ENCODE measurements around the gene ERI3.

Gene ERI3

DNA sequence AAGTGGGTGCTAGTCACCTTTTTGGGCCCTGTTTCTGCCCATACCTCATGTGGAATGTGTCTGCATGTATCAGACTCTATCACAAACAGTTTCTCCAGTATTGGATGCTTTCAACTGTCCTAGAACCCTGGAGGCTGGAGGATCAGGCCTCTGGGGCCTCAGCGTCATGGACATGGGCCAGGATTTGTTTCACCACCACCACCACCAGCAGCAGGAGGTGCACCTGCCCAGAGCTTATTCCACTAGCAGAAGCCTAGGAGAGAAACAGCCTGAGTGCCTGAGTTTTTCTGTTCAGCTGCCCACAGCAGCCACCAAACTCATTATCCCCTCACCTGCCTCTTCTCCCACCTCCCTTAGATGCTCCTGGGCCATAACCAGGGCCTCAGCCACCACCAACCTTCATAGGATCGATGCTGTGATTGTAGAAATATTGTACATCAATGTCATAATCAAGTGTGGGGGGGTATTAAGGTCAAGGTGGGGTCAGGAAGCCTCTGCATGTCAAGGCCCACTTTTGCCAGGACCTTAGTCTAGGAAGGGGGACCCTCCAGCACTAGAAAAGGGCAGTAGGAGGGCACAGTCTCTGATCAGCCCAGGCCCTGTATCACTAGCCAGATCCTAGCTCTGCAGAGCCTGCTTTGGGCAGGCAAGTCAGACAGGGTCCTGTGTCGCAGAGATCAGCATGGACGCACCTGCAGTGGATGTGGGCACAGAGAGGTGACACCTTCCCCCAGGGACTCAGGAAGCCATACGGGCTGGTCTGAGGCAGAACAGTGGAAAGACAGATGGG, 132.5 kb downstream of the ERI3 start:
- Histone ChIP-seq H3K9ac (ENCODE audit: low read length) (no peak overlapping the region), H3K4me1 (ENCODE audit: control insufficient read depth, low read depth, low read length) (no peaks in the 10 kb centered on the region), H3K9me3 (ENCODE audit: control insufficient read depth, low read depth, low read length) (peaks cover 20% of the 10 kb centered on the region), H3K4me3 (ENCODE audit: low read length) (no peak overlapping the region), H3K27me3 (ENCODE audit: control insufficient read depth, insufficient read depth, low read length) (no peaks in the 10 kb centered on the region), H3K36me3 (ENCODE audit: control insufficient read depth, low read depth, low read length) (peaks cover 35% of the 10 kb centered on the region), H3K27ac (ENCODE audit: low read length) (no peak overlapping the region)

DNA sequence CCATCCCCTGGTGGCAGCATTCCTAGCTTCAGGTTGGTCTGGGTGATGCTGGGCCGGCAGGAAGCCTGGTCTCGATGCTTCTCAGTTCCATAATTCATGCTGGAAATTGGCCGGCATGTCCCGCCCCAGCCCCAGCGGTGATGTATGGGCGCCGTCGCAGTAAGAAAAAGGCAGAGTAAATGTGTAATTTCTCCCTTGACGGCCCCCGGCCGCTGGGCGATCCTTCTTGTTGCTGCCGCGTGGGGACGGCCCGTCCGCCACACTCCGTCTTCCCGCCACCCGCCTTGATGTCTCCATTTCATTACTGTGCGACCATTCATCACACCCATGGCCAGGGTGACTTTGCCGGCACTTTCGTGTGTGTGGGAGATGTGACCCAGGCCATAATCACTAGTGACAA, 133.3 kb downstream of the ERI3 start:
- H3K4me1 ChIP-seq (ENCODE audit: control insufficient read depth, low read depth, low read length) = no peaks in the 10 kb centered on the region
- H3K27me3 ChIP-seq (ENCODE audit: control insufficient read depth, insufficient read depth, low read length) = no peaks in the 10 kb centered on the region
- H3K36me3 ChIP-seq (ENCODE audit: control insufficient read depth, low read depth, low read length) = peaks cover 39% of the 10 kb centered on the region
- H3K9ac ChIP-seq (ENCODE audit: low read length) = no peak overlapping the region
- H3K4me3 ChIP-seq (ENCODE audit: low read length) = no peak overlapping the region
- H3K27ac ChIP-seq (ENCODE audit: low read length) = no peak overlapping the region
- peaks cover 16% of the 10 kb centered on the region for H3K9me3 ChIP-seq (ENCODE audit: control insufficient read depth, low read depth, low read length)

DNA sequence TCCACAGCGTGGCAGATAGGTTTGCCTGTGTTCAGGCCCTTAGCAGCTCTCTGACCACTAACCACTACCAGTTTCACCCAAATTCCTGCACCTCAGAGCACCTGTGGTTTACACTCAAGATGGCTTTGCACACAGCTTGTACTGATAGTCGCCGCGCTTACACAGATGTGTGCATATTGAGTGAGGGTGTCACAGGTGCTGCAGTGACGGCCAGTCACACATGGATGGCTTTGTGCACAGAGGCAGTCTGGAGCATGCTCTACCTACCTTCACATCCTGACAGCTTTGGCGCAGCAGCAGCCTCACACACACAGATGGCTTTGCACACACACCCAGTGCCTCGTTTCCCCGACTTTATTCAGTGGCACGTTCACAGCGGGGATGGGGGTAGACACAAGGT, 134.3 kb downstream of the ERI3 start:
- no peaks in the 10 kb centered on the region for H3K4me1 ChIP-seq (ENCODE audit: control insufficient read depth, low read depth, low read length)
- no peak overlapping the region for H3K9ac ChIP-seq (ENCODE audit: low read length)
- H3K4me3 ChIP-seq (ENCODE audit: low read length) = no peak overlapping the region
- no peak overlapping the region for H3K27ac ChIP-seq (ENCODE audit: low read length)
- H3K9me3 ChIP-seq (ENCODE audit: control insufficient read depth, low read depth, low read length) = peaks cover 7% of the 10 kb centered on the region
- H3K36me3 ChIP-seq (ENCODE audit: control insufficient read depth, low read depth, low read length) = peaks cover 49% of the 10 kb centered on the region
- H3K27me3 ChIP-seq (ENCODE audit: control insufficient read depth, insufficient read depth, low read length) = no peaks in the 10 kb centered on the region

DNA sequence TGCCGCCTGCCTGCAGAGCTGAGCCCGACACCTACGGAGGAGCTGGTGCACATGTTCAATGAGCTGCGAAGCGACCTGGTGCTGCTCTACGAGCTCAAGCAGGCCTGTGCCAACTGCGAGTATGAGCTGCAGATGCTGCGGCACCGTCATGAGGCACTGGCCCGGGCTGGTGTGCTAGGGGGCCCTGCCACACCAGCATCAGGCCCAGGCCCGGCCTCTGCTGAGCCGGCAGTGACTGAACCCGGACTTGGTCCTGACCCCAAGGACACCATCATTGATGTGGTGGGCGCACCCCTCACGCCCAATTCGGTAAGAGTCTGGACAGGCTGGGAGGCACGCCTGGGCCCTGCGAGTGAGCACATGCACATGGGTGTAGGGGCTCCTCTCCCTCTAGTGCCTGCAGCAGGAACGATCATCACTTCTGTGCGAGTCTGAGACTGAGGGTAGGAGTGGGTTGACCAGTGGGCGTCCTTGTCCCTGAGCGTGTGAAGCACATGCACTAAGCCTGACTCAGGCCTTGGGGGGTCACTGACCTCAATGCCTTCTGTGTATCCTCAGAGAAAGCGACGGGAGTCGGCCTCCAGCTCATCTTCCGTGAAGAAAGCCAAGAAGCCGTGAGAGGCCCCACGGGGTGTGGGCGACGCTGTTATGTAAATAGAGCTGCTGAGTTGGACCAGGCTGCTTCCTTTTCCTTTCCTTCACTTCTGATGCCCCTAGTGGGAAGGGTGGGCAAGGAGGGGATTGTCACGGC, 134.9 kb downstream of the ERI3 start:
- Histone ChIP-seq H3K27me3 (ENCODE audit: control insufficient read depth, insufficient read depth, low read length) (no peaks in the 10 kb centered on the region), H3K4me3 (ENCODE audit: low read length) (no peak overlapping the region), H3K4me1 (ENCODE audit: control insufficient read depth, low read depth, low read length) (no peaks in the 10 kb centered on the region), H3K36me3 (ENCODE audit: control insufficient read depth, low read depth, low read length) (peaks cover 55% of the 10 kb centered on the region), H3K9me3 (ENCODE audit: control insufficient read depth, low read depth, low read length) (peaks cover 1% of the 10 kb centered on the region), H3K27ac (ENCODE audit: low read length) (no peak overlapping the region), H3K9ac (ENCODE audit: low read length) (no peak overlapping the region)

DNA sequence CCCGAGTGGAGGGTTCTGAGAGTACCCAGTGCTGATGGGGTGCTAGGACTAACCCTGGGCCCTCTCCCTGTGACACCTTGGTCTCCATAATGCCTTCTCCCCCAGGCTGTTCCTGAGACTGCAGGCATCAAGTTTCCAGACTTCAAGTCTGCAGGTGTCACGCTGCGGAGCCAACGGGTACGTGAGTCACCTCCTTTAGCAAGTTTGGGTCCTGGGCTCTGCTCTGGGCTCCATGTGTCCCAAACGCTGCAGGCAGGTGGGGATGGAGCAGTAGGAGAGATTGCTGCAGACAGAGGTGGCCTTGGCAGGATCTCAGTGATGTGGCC, 135.8 kb downstream of the ERI3 start:
- H3K4me3 ChIP-seq (ENCODE audit: low read length) = no peak overlapping the region
- no peaks in the 10 kb centered on the region for H3K4me1 ChIP-seq (ENCODE audit: control insufficient read depth, low read depth, low read length)
- H3K9ac ChIP-seq (ENCODE audit: low read length) = no peak overlapping the region
- no peak overlapping the region for H3K27ac ChIP-seq (ENCODE audit: low read length)
- H3K27me3 ChIP-seq (ENCODE audit: control insufficient read depth, insufficient read depth, low read length) = no peaks in the 10 kb centered on the region
- peaks cover 59% of the 10 kb centered on the region for H3K36me3 ChIP-seq (ENCODE audit: control insufficient read depth, low read depth, low read length)
- no peaks in the 10 kb centered on the region for H3K9me3 ChIP-seq (ENCODE audit: control insufficient read depth, low read depth, low read length)

DNA sequence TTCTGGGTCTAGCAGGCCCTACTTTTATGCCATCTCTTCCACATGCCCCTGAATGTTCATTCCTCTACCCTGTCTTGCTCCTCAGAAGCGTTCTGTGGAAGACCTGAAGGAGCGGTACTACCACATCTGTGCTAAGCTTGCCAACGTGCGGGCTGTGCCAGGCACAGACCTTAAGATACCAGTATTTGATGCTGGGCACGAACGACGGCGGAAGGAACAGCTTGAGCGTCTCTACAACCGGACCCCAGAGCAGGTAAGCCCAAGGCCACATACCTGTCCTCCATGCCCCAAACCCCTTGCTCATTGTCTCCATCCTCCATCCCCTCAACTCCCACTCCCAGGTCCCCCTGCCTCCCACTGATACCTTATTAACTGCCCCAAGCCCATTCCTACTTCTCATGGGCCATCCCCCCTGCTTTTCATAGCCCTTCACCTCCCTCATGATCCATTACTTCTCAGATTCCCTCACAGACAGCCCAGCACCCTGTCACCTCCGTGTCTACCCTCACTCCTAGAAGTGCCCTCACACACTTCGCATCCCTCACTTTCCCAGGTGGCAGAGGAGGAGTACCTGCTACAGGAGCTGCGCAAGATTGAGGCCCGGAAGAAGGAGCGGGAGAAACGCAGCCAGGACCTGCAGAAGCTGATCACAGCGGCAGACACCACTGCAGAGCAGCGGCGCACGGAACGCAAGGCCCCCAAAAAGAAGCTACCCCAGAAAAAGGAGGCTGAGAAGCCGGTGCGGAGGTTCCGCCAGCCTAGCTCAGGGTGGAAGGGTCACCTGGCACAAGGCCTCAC, 136.4 kb downstream of the ERI3 start:
- H3K27me3 ChIP-seq (ENCODE audit: control insufficient read depth, insufficient read depth, low read length) = no peaks in the 10 kb centered on the region
- no peak overlapping the region for H3K9ac ChIP-seq (ENCODE audit: low read length)
- H3K27ac ChIP-seq (ENCODE audit: low read length) = no peak overlapping the region
- no peaks in the 10 kb centered on the region for H3K4me1 ChIP-seq (ENCODE audit: control insufficient read depth, low read depth, low read length)
- H3K9me3 ChIP-seq (ENCODE audit: control insufficient read depth, low read depth, low read length) = no peaks in the 10 kb centered on the region
- peaks cover 59% of the 10 kb centered on the region for H3K36me3 ChIP-seq (ENCODE audit: control insufficient read depth, low read depth, low read length)
- no peak overlapping the region for H3K4me3 ChIP-seq (ENCODE audit: low read length)

DNA sequence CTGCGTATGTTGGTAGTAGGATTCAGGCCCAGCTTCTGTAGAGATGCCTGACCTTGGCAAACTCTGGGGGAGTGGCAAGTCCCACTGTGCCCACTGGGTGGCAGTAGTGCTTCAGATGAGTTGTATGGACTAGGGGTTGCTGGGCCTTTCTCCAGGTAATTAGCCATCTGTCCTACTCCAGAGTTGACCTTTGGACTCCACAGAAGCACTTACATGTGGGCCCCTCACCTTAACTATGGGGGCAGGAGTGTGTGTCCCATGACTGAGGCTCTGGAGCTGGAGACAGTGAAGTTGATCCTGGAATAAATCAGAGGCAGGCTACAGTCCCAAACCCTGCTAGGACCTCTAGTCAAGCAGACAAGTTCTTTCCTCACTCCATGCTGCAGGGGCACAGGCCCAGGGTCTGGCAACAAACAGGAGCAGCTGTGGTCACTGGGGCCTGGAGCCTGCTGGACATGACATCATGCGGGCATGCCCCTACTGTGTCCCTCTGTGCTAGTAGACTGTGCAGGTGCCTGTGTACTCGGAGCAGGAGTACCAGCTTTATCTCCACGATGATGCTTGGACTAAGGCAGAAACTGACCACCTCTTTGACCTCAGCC, 137.1 kb downstream of the ERI3 start:
- H3K27me3 ChIP-seq (ENCODE audit: control insufficient read depth, insufficient read depth, low read length) = no peaks in the 10 kb centered on the region
- H3K27ac ChIP-seq (ENCODE audit: low read length) = no peak overlapping the region
- H3K4me1 ChIP-seq (ENCODE audit: control insufficient read depth, low read depth, low read length) = no peaks in the 10 kb centered on the region
- H3K9me3 ChIP-seq (ENCODE audit: control insufficient read depth, low read depth, low read length) = no peaks in the 10 kb centered on the region
- H3K36me3 ChIP-seq (ENCODE audit: control insufficient read depth, low read depth, low read length) = peaks cover 59% of the 10 kb centered on the region
- no peak overlapping the region for H3K9ac ChIP-seq (ENCODE audit: low read length)
- no peak overlapping the region for H3K4me3 ChIP-seq (ENCODE audit: low read length)

DNA sequence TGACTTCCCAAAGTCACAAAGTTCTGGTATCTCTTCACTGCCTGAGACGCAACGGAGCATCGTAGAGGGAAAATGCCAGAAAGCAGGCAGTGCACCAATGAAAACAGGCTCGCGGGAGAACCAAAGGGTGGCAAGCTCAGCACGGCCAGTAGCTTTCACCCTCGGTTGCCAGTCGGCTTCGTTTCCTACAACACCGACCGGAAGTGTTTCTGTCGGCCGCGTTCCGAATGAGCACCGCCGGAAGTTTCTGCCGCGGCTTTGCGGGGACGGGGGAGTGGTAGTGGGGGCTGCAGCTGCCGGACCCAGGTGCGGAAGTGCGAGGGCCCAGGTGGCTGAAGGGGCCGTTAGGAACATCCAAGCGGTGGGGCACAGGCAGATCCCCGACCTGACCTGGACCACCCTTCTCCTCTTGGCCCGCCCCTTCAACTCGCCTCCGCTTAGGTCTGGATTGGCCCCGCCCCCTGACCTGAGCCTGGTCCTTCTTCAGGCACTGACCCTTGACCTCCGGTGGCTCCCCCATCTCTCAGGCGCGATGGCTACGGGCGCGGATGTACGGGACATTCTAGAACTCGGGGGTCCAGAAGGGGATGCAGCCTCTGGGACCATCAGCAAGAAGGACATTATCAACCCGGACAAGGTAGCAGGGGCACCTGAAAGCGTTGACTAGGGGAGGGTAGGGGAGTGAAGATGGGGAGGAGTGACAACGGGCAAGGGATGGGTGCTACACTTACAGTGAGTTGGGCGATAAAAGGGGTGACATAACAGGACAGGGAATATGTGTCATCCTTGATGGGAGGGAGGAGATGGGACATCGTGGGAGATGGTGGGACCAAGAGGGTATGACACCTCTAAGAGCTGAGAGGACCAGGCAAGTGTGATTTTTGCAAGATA, 141.6 kb downstream of the ERI3 start, which contains the start of gene DMAP1:
Gene DMAP1, plus strand, starts transcription at position 250 of the 891 bp plus-strand sequence. Its CDS starts 283 bp downstream, at position 533.
- H3K9me3 ChIP-seq (ENCODE audit: control insufficient read depth, low read depth, low read length) = no peaks in the 10 kb centered on the region
- H3K36me3 ChIP-seq (ENCODE audit: control insufficient read depth, low read depth, low read length) = peaks cover 29% of the 10 kb centered on the region
- H3K4me3 ChIP-seq (ENCODE audit: low read length) = peak within 1 kb of the TSS; percentile 88
- H3K9ac ChIP-seq (ENCODE audit: low read length) = peak within 1 kb of the TSS; percentile 46
- H3K27ac ChIP-seq (ENCODE audit: low read length) = no peak within 1 kb of the TSS
- H3K27me3 ChIP-seq (ENCODE audit: control insufficient read depth, insufficient read depth, low read length) = no peaks in the 10 kb centered on the region
- no peaks in the 10 kb centered on the region for H3K4me1 ChIP-seq (ENCODE audit: control insufficient read depth, low read depth, low read length)

DNA sequence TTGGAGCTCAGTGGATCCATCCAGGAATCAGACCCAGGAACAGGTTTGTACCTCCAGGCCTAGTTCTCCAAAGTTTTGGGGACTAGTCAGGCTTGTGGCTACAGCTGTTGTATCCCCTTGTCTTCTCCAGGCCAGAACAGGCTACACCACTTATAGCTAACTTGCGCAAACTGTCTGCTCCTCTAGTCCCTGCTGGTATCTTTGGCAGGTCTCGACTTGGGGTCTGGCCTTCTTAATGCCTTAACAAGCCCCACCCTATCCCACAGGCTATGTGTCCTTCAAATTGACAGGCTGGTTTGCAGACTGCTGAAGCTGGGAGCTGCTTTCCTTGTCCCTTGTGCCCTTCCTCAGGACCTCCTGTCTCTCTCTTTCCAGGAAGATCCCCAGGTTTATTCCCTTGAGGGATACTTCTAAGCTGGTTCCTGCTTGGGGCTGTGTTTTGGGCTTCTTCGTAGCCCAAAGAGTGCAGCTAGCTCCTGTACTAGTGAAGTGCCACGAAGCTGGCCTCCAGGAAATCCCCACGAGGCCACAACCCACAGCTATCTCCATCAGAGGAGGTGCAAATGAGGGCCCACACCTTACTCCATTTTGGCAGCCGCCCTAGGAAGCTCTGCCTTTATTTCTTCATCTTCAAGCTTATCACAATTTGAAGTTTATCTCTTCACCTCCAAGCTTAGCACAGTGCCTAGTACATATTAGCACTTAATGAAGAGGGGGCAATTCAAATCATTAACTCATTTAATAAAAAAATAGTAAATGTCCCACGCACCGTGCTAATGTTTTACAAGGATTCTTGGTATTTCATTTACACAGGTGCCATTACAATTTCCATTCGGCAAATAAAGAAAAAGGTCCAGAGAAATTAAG, 142.5 kb downstream of the ERI3 start:
- Histone ChIP-seq H3K27me3 (ENCODE audit: control insufficient read depth, insufficient read depth, low read length) (no peaks in the 10 kb centered on the region), H3K4me3 (ENCODE audit: low read length) (peak overlapping the region; percentile 88), H3K4me1 (ENCODE audit: control insufficient read depth, low read depth, low read length) (no peaks in the 10 kb centered on the region), H3K27ac (ENCODE audit: low read length) (no peak overlapping the region), H3K9ac (ENCODE audit: low read length) (peak overlapping the region; percentile 46), H3K36me3 (ENCODE audit: control insufficient read depth, low read depth, low read length) (peaks cover 25% of the 10 kb centered on the region), H3K9me3 (ENCODE audit: control insufficient read depth, low read depth, low read length) (no peaks in the 10 kb centered on the region)

DNA sequence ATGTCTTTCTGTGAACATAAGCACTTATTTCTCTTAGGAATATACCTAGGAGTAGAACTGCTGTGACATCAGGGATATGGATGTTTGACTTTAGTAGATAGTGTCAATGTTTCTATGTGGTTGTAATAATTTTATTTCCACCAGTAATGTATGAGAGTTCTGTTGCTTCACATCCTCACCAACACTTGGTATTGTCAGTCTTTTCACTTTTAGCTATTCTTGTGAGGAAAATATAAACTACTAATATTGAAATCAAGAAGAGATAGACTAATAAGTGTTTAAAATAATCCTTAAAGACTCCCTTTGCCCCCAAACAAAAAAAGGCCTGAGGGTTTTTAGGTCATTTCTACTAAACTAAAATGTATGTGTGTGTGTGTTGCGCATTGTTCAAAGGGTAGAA, 144.5 kb downstream of the ERI3 start:
- Histone ChIP-seq H3K27me3 (ENCODE audit: control insufficient read depth, insufficient read depth, low read length) (no peaks in the 10 kb centered on the region), H3K27ac (ENCODE audit: low read length) (no peak overlapping the region), H3K36me3 (ENCODE audit: control insufficient read depth, low read depth, low read length) (peaks cover 9% of the 10 kb centered on the region), H3K4me3 (ENCODE audit: low read length) (no peak overlapping the region), H3K9me3 (ENCODE audit: control insufficient read depth, low read depth, low read length) (no peaks in the 10 kb centered on the region), H3K4me1 (ENCODE audit: control insufficient read depth, low read depth, low read length) (no peaks in the 10 kb centered on the region), H3K9ac (ENCODE audit: low read length) (no peak overlapping the region)
